PC-3 (cell line): ENCODE measurements around the gene PRR16. TPM values are rescaled to one million over a fixed set of nuclear protein-coding genes. Genes with fewer than 3 reads are reported as not detected.

Source experiments
- ATAC-seq: fragments of 200-7000 bp; cut with Tn5 transposase; 2 replicates; pipeline ENCODE4 v1.9.1; 2020; ENCODE audit warnings: mild to moderate bottlenecking, moderate library complexity
- BruUV-seq: library from RNA; stranded (reverse); fragments of 400-500 nt; replicated peaks from 2 replicates; lab custom pipeline; 2021; lab: Mats Ljungman, UMichigan
- CTCF ChIA-PET: fragments of 300-600 bp; sonication (Branson Sonifier 250); formaldehyde crosslinking; loops from one replicate; lab custom pipeline; 2022; ENCODE audit warnings: antibody characterized with exemption; lab: Charles Lee
- POLR2A ChIA-PET: fragments of 300-600 bp; sonication (Branson Sonifier 250); formaldehyde crosslinking; loops from one replicate; lab custom pipeline; 2022; ENCODE audit warnings: antibody characterized with exemption; ENCODE audit not compliant: unreplicated experiment; lab: Charles Lee
- DNase-seq: peaks from one replicate; pipeline ENCODE4 v3.0.0-alpha.2; 2015
- H2AFZ ChIP-seq: fragments of 300-600 bp; sonication (generic); 2 replicates; pipeline ENCODE4 v1.6.0; 2016; ENCODE audit warnings: antibody characterized with exemption, low read length
- H3F3A ChIP-seq: fragments of 300-600 bp; sonication (generic); one replicate; pipeline ENCODE4 v1.6.0; 2017; ENCODE audit warnings: antibody characterized with exemption, low read length, control low read depth, mild to moderate bottlenecking; ENCODE audit not compliant: unreplicated experiment
- H3K27ac ChIP-seq: fragments of 300-600 bp; sonication (generic); 2 replicates; pipeline ENCODE4 v1.5.1; 2016; ENCODE audit warnings: mild to moderate bottlenecking, low read length
- H3K27me3 ChIP-seq: fragments of 300-600 bp; sonication (generic); 2 replicates; pipeline ENCODE4 v1.6.1; 2016; ENCODE audit warnings: low read length, mixed read lengths
- H3K36me3 ChIP-seq: fragments of 300-600 bp; sonication (generic); 2 replicates; pipeline ENCODE4 v1.6.1; 2016; ENCODE audit warnings: low read depth, mixed run types, low read length, mixed read lengths
- H3K4me1 ChIP-seq: fragments of 300-600 bp; sonication (generic); 2 replicates; pipeline ENCODE4 v1.5.1; 2016; ENCODE audit warnings: low read length; ENCODE audit not compliant: insufficient read depth
- H3K4me2 ChIP-seq: fragments of 300-600 bp; sonication (generic); 2 replicates; pipeline ENCODE4 v1.6.0; 2016; ENCODE audit warnings: low read length
- H3K4me3 ChIP-seq: fragments of 300-600 bp; sonication (generic); 2 replicates; pipeline ENCODE4 v1.5.1; 2016; ENCODE audit warnings: mild to moderate bottlenecking, low read length, mixed read lengths
- H3K79me2 ChIP-seq: fragments of 300-600 bp; sonication (generic); 2 replicates; pipeline ENCODE4 v1.6.1; 2017; ENCODE audit warnings: low read length, mixed read lengths
- H3K9ac ChIP-seq: fragments of 300-600 bp; sonication (generic); 2 replicates; pipeline ENCODE4 v1.6.0; 2016; ENCODE audit warnings: mild to moderate bottlenecking, low read length
- H3K9me2 ChIP-seq: fragments of 300-600 bp; sonication (generic); replicated peaks from 2 replicates; pipeline ENCODE4 v1.6.1; 2016; ENCODE audit warnings: mixed run types, low read length, mixed read lengths
- H3K9me3 ChIP-seq: fragments of 300-600 bp; sonication (generic); 2 replicates; pipeline ENCODE4 v1.6.1; 2016; ENCODE audit warnings: low read length, mixed read lengths
- H4K20me1 ChIP-seq: fragments of 300-600 bp; sonication (generic); 2 replicates; pipeline ENCODE4 v1.6.1; 2016; ENCODE audit warnings: low read length, mixed read lengths
- EZH2 ChIP-seq: fragments of 300-600 bp; sonication (generic); IDR thresholded peaks from one replicate; pipeline ENCODE4 v1.6.1; 2017; ENCODE audit warnings: antibody characterized with exemption, mild to moderate bottlenecking, low read length; ENCODE audit not compliant: unreplicated experiment
- EZH2phosphoT487 ChIP-seq: fragments of 300-600 bp; sonication (generic); IDR thresholded peaks from 2 replicates; pipeline ENCODE4 v1.6.1; 2018; ENCODE audit warnings: mild to moderate bottlenecking, antibody characterized with exemption, low read length, borderline replicate concordance
- intact Hi-C: fragments of 100-400 bp; cut with micrococcal nuclease; formaldehyde crosslinking; loops from 2 replicates; pipeline ENCODE4 v1.9.0; 2023
- total RNA-seq: library from RNA; depleted of rRNA; stranded (reverse); fragments of >200 nt; gene quantifications from 2 replicates; pipeline ENCODE4 v1.2.3, GENCODE V29; 2014
- TF ChIP-seq, protein P1 (sequence below): fragments of 300-600 bp; sonication (generic); conservative IDR thresholded peaks from 2 replicates; pipeline ENCODE4 v1.5.1; 2017; ENCODE audit warnings: antibody characterized with exemption, low read depth, mild to moderate bottlenecking, low read length

Gene PRR16
- total RNA-seq, 1 experiment from 2014 or later, result 3.6 TPM

DNA sequence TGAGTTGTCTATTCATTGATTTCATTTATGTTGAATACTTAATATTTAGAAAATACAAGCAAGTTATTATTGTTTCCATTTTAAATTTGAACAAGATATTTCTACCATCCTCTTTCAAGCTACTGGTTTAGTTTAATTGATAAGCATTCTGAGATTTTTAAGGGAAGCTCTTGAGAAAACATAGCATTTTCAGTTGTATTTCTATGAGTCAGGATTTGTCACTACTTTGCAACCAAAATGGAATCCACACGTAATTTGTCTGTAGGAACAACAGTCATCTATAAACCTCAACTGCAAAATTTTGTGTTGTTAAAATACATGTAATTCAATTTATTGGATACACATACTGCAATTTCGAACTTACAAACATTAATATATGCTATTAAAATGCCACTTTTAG lies 74.0 kb downstream of the PRR16 start:
- no peaks in the 10 kb centered on the region for H3K27me3 ChIP-seq
- CTCF ChIA-PET, result no interaction called here
- H3K9me2 ChIP-seq, result no peaks in the 10 kb centered on the region
- no peaks in the 10 kb centered on the region for H3K9me3 ChIP-seq
- H3F3A ChIP-seq, result no peaks in the 10 kb centered on the region
- no peaks in the 10 kb centered on the region for H4K20me1 ChIP-seq
- H3K4me2 ChIP-seq, result peak overlapping the region; percentile 75
- no peaks in the 10 kb centered on the region for H3K36me3 ChIP-seq
- peak overlapping the region; percentile 46 for H3K4me3 ChIP-seq
- TF ChIP-seq, protein P1, sequence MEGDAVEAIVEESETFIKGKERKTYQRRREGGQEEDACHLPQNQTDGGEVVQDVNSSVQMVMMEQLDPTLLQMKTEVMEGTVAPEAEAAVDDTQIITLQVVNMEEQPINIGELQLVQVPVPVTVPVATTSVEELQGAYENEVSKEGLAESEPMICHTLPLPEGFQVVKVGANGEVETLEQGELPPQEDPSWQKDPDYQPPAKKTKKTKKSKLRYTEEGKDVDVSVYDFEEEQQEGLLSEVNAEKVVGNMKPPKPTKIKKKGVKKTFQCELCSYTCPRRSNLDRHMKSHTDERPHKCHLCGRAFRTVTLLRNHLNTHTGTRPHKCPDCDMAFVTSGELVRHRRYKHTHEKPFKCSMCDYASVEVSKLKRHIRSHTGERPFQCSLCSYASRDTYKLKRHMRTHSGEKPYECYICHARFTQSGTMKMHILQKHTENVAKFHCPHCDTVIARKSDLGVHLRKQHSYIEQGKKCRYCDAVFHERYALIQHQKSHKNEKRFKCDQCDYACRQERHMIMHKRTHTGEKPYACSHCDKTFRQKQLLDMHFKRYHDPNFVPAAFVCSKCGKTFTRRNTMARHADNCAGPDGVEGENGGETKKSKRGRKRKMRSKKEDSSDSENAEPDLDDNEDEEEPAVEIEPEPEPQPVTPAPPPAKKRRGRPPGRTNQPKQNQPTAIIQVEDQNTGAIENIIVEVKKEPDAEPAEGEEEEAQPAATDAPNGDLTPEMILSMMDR, result no peak
- ATAC-seq (peak; percentile 60), DNase-seq (peak; percentile 55)
- peak overlapping the region; percentile 79 for H3K27ac ChIP-seq
- BruUV-seq, result no TSS peak
- POLR2A ChIA-PET, result no interaction called here
- peak overlapping the region; percentile 76 for H2AFZ ChIP-seq
- no peaks in the 10 kb centered on the region for H3K79me2 ChIP-seq
- peak overlapping the region; percentile 18; the same call in 1 of the 2 replicates for H3K9ac ChIP-seq
- intact Hi-C loops, result loop anchor here (5.0 kb wide), 1 partner anchor 144 kb away; no protein-coding TSS in a partner anchor
- peaks cover 12% of the 10 kb centered on the region for H3K4me1 ChIP-seq

DNA sequence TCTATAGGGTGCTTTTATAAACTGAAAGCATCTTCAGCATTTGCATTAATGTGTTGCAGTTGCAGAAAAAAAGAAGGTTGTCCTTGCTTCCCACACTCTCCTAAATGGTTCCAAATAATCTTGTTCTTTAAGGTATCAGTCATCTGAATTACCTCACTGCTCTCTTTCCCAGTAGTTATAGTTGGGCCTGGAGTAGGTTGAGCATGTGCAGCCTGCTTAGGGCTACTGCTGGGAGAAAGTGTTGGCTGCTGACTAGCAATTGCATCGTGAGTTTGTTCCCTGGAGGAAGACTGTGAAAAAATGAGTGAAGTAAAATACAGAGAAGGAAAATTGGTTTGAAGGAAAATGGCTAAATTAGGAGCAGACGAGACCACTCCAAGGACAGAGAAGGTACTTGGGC lies 74.5 kb downstream of the PRR16 start:
- Histone ChIP-seq H3K9ac (peak overlapping the region; percentile 18; the same call in 1 of the 2 replicates), H3K4me2 (peak overlapping the region; percentile 75), H3K4me1 (peaks cover 12% of the 10 kb centered on the region), H3K27ac (peak overlapping the region; percentile 79), H3K27me3 (no peaks in the 10 kb centered on the region), H3K9me3 (no peaks in the 10 kb centered on the region), H3F3A (no peaks in the 10 kb centered on the region), H3K4me3 (peak overlapping the region; percentile 46), H3K79me2 (no peaks in the 10 kb centered on the region), H2AFZ (peak overlapping the region; percentile 76), H3K36me3 (no peaks in the 10 kb centered on the region), H4K20me1 (no peaks in the 10 kb centered on the region), H3K9me2 (no peaks in the 10 kb centered on the region)
- intact Hi-C loops, result loop anchor here (5.0 kb wide), 1 partner anchor 144 kb away; no protein-coding TSS in a partner anchor
- DNase-seq (peak; percentile 11), ATAC-seq (peak; percentile 60; the same call in 1 of the 2 replicates)
- ChIA-PET POLR2A (no interaction called here), CTCF (no interaction called here)
- BruUV-seq, result no TSS peak
- TF ChIP-seq EZH2phosphoT487 (no peak), EZH2 (no peak)
- TF ChIP-seq, protein P1, result no peak

DNA sequence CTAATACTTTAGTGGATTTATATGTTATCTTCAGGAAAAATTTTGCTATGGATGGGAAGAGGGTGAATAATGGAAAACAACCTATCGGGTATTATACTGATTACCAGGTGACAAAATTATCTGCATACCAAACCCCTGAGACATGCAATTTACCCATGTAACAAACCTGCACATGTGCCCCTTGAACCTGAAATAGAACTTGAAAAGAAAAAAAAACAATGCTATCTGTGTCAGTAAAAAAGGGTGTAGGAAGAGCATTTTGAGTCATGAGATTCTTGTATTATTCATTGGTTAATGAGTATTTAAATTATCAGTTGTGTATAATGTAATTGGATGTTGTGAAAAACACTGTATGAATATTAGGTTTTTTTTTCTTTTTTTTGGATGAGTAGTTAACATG lies 75.4 kb downstream of the PRR16 start:
- POLR2A ChIA-PET, result no interaction called here
- Histone ChIP-seq H3K27me3 (no peaks in the 10 kb centered on the region), H3K79me2 (no peaks in the 10 kb centered on the region), H3K4me2 (no peak overlapping the region), H3K4me3 (no peak overlapping the region), H3K4me1 (peaks cover 12% of the 10 kb centered on the region), H3K9ac (no peak overlapping the region), H2AFZ (no peak overlapping the region), H3F3A (no peaks in the 10 kb centered on the region), H3K27ac (no peak overlapping the region), H3K9me3 (no peaks in the 10 kb centered on the region), H3K9me2 (no peaks in the 10 kb centered on the region), H3K36me3 (no peaks in the 10 kb centered on the region), H4K20me1 (no peaks in the 10 kb centered on the region)
- ATAC-seq, result no peak
- TF ChIP-seq EZH2 (no peak), EZH2phosphoT487 (no peak)
- TF ChIP-seq, protein P1, result no peak
- no peak for DNase-seq
- no TSS peak for BruUV-seq
- intact Hi-C loops, result loop anchor here (5.0 kb wide), 1 partner anchor 143 kb away; no protein-coding TSS in a partner anchor
- CTCF ChIA-PET, result no interaction called here
